Activated T-helper 1 cell treated with anti-CD3 and anti-CD28 coated beads, Interleukin-12 subunit alpha, Interleukin-12 subunit beta, Interleukin-2, Interleukin-4 antibody, amounts not matched to agents 30 ng/mL and 10 ng/mL and 1 ng/mL, durations not matched to agents 14 hours and 24 hours and 36 hours (primary cell): Measurements from ENCODE around the gene ODAD2. TPM values are rescaled to one million over a fixed set of nuclear protein-coding genes. Genes with fewer than 3 reads are reported as not detected.
"Not testable (repeated sequence)": the region's sequence is repeated elsewhere in the genome, so short reads cannot be mapped to it uniquely, and the experiment has no call there.

Source experiments
- DNase-seq: peaks from one replicate; pipeline ENCODE4 v3.0.0; 2021; ENCODE audit warnings: low spot score
- H3K27ac Mint-ChIP-seq: one replicate; pipeline ENCODE4 v1.8.0; 2021; ENCODE audit warnings: mild to moderate bottlenecking, mixed read lengths
- H3K27me3 Mint-ChIP-seq: one replicate; pipeline ENCODE4 v1.8.0; 2022; ENCODE audit warnings: mild to moderate bottlenecking, moderate library complexity, mixed read lengths; ENCODE audit not compliant: insufficient read depth
- H3K36me3 Mint-ChIP-seq: one replicate; pipeline ENCODE4 v1.8.0; 2021; ENCODE audit warnings: low read depth, mixed read lengths
- H3K4me1 Mint-ChIP-seq: one replicate; pipeline ENCODE4 v1.8.0; 2021; ENCODE audit warnings: low read depth, mixed read lengths
- H3K4me3 Mint-ChIP-seq: one replicate; pipeline ENCODE4 v1.8.0; 2021; ENCODE audit warnings: mild to moderate bottlenecking, moderate library complexity, mixed read lengths
- H3K9me3 Mint-ChIP-seq: one replicate; pipeline ENCODE4 v1.8.0; 2021; ENCODE audit warnings: mixed read lengths
- intact Hi-C: fragments of 100-400 bp; cut with micrococcal nuclease; formaldehyde crosslinking; loops from one replicate; pipeline ENCODE4 v1.15.1; 2024
- total RNA-seq: library from RNA; stranded (reverse); gene quantifications from 2 replicates; pipeline ENCODE4 v1.2.3, GENCODE V29; 2022

ODAD2 gene
- total RNA-seq, 1 donor from 2014 or later = not detected

DNA sequence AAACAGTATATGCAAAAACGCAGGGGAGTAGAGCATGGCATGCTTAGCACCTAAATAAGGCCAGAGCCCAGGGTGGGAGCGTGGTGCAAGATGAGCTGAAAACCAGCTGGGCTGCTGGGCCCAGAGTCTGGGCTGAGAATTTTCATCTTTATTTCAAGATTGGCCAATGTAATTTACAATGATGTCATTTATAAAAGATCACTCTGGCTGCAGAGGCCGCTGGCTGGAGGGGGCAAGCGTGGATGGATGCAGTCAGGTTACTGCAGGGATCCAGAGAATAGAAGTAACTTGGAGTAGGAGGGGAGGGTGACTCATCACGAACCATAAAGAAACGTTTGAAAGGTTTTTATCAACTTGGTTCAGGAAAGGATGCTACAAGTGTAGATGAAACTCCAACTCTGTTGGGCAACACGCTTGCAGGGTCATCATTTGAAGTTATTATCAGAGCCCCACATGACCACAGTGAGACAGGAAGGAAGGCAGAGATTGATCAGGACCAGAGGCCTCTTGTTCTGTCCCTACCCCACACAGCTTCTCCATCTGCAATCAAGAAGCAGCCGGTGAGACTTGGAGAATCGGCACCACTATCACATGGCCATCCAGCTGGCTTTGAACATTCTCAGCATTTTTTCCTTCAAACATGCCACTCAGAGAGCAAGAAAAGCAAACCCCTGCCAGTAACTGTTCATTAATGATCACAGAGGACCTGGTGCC is 49.2 kb downstream of the ODAD2 start:
- no peaks in the 10 kb centered on the region for H3K36me3 Mint-ChIP-seq
- intact Hi-C loops = no loop called here
- no peaks in the 10 kb centered on the region for H3K9me3 Mint-ChIP-seq
- no peak overlapping the region for H3K27ac Mint-ChIP-seq
- H3K27me3 Mint-ChIP-seq = peaks cover 4% of the 10 kb centered on the region
- no peak overlapping the region for H3K4me3 Mint-ChIP-seq
- H3K4me1 Mint-ChIP-seq = no peaks in the 10 kb centered on the region
- no peak for DNase-seq

DNA sequence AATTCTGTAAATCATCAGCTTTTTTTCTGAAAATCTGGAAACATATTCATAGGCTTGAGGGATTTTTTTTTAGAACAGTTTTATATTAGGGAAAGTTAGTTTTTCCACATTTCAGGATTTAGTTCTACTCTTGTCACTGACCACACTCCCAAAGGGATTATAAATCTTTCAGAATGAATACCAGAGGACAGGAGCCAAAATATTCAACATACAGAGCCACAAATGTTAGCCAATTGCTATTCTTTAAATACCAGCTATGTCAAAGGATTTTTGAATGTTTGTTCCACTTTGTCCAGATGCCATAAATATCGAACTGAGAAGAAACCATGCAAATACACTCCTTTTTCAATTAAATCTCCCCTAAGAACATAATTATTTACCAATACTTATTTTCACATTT is 50.7 kb downstream of the ODAD2 start:
- no peak overlapping the region for H3K27ac Mint-ChIP-seq
- DNase-seq = no peak
- no peaks in the 10 kb centered on the region for H3K4me1 Mint-ChIP-seq

DNA sequence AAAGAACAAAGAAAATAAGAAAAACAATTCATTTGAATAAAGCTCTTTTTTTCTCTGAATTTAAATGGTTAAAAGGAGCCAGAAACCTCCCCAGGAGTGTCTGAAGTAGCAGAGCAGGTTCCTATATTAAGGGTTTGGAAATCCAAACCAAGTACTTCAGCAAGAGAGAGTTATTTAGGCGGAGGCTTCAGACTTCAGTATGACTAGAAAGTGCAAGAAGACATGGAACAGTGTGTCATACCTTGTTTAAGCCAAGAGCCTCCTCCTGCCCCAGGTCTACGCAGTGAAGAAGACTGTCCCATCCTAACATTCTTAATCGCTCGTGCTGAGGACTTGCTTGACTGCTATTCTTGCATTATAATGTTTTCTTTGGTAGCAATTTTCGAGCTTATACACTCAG is 51.3 kb downstream of the ODAD2 start:
- Mint-ChIP-seq H3K9me3 (no peaks in the 10 kb centered on the region), H3K27ac (no peak overlapping the region), H3K36me3 (no peaks in the 10 kb centered on the region), H3K4me1 (no peaks in the 10 kb centered on the region), H3K4me3 (no peak overlapping the region), H3K27me3 (peaks cover 4% of the 10 kb centered on the region)
- no peak for DNase-seq
- intact Hi-C loops = no loop called here

More for the DNA sequence above, 50.7 kb downstream of the ODAD2 start:
- no peaks in the 10 kb centered on the region for H3K9me3 Mint-ChIP-seq
- H3K4me3 Mint-ChIP-seq = no peak overlapping the region
- intact Hi-C loops = no loop called here
- no peaks in the 10 kb centered on the region for H3K36me3 Mint-ChIP-seq
- peaks cover 4% of the 10 kb centered on the region for H3K27me3 Mint-ChIP-seq

DNA sequence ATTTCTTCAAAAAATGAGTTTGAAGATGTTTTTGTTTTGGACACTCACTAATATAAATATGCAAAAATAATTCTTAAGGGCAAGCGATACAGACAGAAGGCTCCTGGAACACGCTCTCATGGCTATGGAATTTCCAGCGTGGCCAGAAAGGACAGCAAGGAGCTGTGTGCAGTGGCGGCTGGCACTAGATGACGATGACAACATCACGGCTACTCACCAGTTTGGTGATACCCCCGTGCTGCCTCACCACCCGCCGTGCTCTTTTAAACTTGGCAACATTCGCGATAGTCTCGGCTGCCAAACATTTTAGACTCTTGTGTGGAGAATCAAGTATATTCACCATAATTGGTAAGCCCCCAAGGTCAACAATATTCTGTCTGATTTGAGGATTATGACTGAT is 54.9 kb downstream of the ODAD2 start:
- Mint-ChIP-seq H3K36me3 (no peaks in the 10 kb centered on the region), H3K4me1 (no peaks in the 10 kb centered on the region), H3K9me3 (no peaks in the 10 kb centered on the region), H3K4me3 (no peak overlapping the region), H3K27me3 (peaks cover 3% of the 10 kb centered on the region), H3K27ac (no peak overlapping the region)
- no peak for DNase-seq
- intact Hi-C loops = no loop called here

DNA sequence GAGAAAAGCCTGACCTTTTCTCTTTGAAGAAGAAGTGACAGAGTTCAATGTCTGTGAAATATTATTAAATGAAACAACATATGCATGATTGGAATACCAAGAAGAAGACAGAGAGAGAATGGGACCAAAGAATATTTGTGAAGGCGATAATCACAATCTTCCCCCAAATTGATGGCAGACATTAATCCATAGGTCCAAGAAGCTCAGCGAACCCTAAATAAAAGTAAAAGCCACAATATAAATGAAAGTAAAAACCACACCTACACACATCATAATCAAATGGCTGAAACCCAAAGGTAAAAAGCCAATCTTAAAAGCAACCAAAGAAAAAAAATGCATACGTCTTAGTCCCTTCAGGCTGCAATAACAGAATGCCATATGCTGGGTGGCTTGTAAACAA is 84.0 kb downstream of the ODAD2 start:
- Mint-ChIP-seq H3K27me3 (no peaks in the 10 kb centered on the region), H3K4me1 (no peaks in the 10 kb centered on the region), H3K9me3 (no peaks in the 10 kb centered on the region), H3K4me3 (no peak overlapping the region), H3K27ac (no peak overlapping the region), H3K36me3 (no peaks in the 10 kb centered on the region)
- DNase-seq = no peak
- intact Hi-C loops = no loop called here

DNA sequence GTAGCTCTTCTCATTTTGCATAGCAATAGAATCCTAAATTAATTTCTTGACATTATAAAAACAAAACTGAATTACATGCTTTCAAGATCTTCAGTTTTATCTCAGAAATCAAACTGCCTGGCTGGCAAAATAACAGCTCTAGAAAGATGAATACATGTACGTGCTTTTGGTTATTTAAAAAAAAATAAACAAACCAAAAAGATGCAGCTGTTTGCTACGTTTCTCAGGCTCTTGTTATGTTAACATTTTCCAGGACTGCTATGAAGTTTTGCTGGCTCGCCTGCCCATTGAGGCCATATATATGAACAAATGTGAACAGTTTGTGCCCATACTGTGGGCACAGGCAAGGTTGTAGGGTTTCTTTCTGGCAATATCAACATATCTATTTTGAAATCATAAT is 86.6 kb downstream of the ODAD2 start:
- H3K4me3 Mint-ChIP-seq = no peak overlapping the region
- H3K4me1 Mint-ChIP-seq = no peaks in the 10 kb centered on the region
- no peak overlapping the region for H3K27ac Mint-ChIP-seq
- intact Hi-C loops = no loop called here
- no peaks in the 10 kb centered on the region for H3K9me3 Mint-ChIP-seq
- no peaks in the 10 kb centered on the region for H3K36me3 Mint-ChIP-seq
- H3K27me3 Mint-ChIP-seq = no peaks in the 10 kb centered on the region
- DNase-seq = no peak

DNA sequence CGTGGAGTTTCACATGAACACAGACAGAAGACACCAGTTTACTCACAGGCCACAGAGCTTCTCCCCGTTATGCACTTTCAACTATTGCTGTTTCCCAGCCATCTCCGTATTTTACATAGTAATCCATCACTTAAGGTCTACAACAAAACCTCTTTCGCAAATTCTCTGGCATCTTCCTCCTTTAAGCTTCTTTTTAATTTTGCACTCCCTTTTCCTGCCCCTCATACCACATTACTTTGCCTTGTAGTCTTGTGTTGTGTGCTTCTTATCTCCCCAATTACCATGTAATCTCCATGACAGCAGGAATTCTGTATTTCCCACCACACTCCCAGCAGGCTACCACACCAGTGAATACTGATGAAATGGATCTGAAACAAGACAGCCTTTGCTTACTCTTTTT is 87.3 kb downstream of the ODAD2 start:
- no peaks in the 10 kb centered on the region for H3K27me3 Mint-ChIP-seq
- H3K36me3 Mint-ChIP-seq = no peaks in the 10 kb centered on the region
- no peak overlapping the region for H3K27ac Mint-ChIP-seq
- H3K4me3 Mint-ChIP-seq = no peak overlapping the region
- DNase-seq = no peak
- intact Hi-C loops = no loop called here
- no peaks in the 10 kb centered on the region for H3K9me3 Mint-ChIP-seq
- no peaks in the 10 kb centered on the region for H3K4me1 Mint-ChIP-seq

DNA sequence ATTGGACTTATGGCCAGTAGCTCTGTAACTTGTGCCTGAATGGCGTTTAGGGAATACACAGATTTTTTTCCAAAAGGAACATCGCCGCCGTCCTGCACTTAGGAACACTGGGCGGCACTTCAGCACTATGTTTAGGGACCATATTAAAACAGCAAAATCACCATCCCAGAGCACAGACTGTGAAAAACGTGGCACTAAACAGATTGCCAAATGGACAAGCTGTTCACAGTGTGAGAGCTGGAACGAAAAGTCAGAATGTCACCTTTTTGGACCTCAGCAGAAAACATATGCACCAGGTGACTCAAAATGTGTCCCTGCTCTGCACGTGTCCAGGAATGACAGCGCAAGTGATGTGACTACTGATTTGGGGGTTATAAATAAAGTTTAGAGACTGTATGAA is 87.9 kb downstream of the ODAD2 start:
- Mint-ChIP-seq H3K9me3 (no peaks in the 10 kb centered on the region), H3K27me3 (no peaks in the 10 kb centered on the region), H3K4me1 (no peaks in the 10 kb centered on the region), H3K4me3 (no peak overlapping the region), H3K36me3 (no peaks in the 10 kb centered on the region), H3K27ac (no peak overlapping the region)
- no peak for DNase-seq
- intact Hi-C loops = no loop called here

DNA sequence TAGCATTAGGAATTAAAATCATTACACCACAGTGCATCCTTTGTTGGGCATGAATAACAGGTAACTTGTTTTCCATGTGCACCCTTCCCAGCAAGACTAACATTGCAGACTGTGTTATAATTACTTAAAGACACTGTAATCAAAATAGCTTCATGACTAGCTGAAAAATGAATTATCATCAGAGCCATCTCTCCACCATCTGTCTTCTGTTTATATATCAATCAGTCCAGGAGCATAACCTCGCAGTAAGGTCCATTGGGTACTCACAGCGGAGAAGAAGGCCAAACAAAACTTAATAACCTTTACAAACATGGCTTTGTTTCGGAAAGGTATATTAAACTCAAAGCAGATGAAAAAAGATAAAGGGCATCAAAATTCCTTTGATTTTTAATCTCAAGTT is 90.6 kb downstream of the ODAD2 start:
- DNase-seq = no peak
- Mint-ChIP-seq H3K4me3 (no peak overlapping the region), H3K4me1 (no peaks in the 10 kb centered on the region), H3K36me3 (no peaks in the 10 kb centered on the region), H3K9me3 (peaks cover 3% of the 10 kb centered on the region), H3K27me3 (no peaks in the 10 kb centered on the region), H3K27ac (no peak overlapping the region)
- intact Hi-C loops = no loop called here

DNA sequence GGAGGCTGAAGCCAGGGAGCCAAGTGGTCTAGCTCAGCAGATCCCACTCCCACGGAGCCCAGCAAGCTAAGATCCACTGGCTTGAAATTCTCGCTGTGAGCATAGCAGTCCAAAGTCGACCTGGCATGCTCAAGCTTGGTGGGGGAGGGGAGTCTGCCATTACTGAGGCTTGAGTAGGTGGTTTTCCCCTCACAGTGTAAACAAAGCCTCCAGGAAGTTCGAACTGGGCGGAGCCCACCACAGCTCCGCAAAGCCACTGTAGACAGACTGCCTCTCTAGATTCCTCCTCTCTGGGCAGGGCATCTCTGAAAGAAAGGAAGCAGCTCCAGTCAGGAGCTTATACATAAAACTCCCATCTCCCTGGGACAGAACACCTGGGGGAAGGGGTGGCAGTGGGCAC is 99.4 kb downstream of the ODAD2 start:
- DNase-seq, H3K27me3 Mint-ChIP-seq, H3K9me3 Mint-ChIP-seq, H3K4me1 Mint-ChIP-seq, H3K27ac Mint-ChIP-seq, H3K4me3 Mint-ChIP-seq, intact Hi-C loops, H3K36me3 Mint-ChIP-seq: not testable (repeated sequence)

DNA sequence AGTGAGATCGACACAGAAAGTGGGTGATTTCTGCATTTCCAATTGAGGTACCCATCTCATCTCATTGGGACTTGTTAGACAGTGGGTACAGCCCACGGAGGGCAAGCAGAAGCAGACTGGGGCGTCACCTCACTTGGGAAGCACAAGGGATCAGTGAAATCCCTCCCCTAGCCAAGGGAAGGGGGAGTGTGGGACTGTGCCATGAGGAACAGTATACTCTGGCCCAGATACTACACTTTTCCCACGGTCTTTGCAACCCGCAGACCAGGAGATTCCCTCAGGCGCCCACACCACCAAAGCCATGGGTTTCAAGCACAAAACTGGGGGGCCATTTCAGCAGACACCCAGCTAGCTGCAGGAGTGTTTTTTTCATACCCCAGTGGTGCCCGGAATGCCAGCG is 99.8 kb downstream of the ODAD2 start:
- H3K9me3 Mint-ChIP-seq = peaks cover 9% of the 10 kb centered on the region
- no peak for DNase-seq

DNA sequence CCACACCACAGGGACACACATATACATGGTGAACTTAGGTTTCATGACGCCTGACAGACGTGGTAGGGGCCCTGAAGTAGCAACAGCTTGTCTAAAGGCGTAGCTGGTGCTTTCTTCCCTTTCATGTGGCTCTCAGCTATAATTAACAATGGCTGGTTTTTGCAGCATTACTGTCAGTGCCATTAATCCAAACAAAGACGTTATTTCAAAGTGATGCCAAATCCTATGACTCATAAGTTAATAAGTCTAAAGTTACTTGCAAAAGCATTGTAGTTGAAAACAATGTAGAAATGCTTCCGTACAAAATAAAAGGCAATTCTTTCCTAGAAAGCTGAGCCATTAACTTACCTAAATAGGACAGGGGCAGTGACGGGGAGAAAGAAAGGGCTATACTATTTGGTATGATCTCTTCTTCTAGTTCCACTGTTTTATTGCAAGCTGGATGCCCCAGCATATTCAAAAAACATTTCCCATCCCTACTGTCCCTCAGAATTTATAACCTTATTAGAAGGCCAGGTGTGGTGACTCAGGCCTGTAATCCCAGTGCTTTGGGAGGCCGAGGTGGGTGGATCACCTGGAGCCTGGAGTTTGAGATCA is 105.4 kb downstream of the ODAD2 start:
- Mint-ChIP-seq H3K27me3 (peaks cover 5% of the 10 kb centered on the region), H3K4me3 (no peak overlapping the region), H3K9me3 (no peaks in the 10 kb centered on the region), H3K36me3 (no peaks in the 10 kb centered on the region), H3K27ac (no peak overlapping the region), H3K4me1 (no peaks in the 10 kb centered on the region)
- intact Hi-C loops = no loop called here
- no peak for DNase-seq

More for the DNA sequence above, 99.8 kb downstream of the ODAD2 start:
- no peak overlapping the region for H3K27ac Mint-ChIP-seq
- no peak overlapping the region for H3K4me3 Mint-ChIP-seq
- H3K27me3 Mint-ChIP-seq = peaks cover 9% of the 10 kb centered on the region
- no peaks in the 10 kb centered on the region for H3K4me1 Mint-ChIP-seq
- intact Hi-C loops = no loop called here
- H3K36me3 Mint-ChIP-seq = no peaks in the 10 kb centered on the region

DNA sequence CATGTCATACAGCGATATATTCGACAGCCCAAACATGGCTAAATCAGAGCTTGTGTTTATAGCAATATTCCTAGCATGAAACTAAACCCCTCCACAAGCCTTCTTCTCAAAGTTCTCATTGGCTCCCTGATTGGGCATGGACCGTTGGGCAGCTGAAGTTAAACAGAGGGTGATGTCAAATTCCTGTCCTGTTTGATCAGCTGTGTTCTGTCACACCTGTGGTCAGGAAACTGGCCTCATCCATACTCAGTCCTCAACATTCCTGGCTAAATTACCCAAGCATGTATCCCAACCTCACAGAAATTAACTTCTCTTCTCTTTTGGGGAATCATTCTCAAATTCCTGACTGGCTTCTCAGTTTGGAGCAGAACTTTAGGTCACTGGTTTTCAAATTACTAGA is 107.9 kb downstream of the ODAD2 start:
- no peaks in the 10 kb centered on the region for H3K4me1 Mint-ChIP-seq

DNA sequence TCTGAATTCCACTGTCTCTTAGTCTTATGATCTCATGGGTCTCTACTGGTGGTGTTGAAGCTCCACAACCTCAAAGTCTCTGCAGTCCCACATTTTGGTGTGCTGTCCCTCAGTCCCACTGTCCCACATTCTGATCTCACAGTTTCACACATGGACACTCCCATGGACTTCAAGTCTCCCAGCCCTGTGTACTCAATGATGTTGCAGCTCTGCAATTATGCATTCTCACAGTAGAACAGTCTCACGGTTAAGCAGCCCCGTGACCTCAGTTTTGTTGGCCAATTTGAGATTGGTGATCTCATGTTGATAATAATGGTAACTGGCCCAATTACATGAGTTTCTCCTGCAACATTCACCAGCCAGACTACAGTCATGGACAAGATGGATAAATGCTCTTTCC is 109.4 kb downstream of the ODAD2 start:
- Mint-ChIP-seq H3K27me3 (peaks cover 3% of the 10 kb centered on the region), H3K9me3 (no peaks in the 10 kb centered on the region), H3K36me3 (no peaks in the 10 kb centered on the region), H3K27ac (no peak overlapping the region), H3K4me1 (no peaks in the 10 kb centered on the region), H3K4me3 (no peak overlapping the region)
- DNase-seq = no peak
- intact Hi-C loops = no loop called here

More for the DNA sequence above, 107.9 kb downstream of the ODAD2 start:
- Mint-ChIP-seq H3K9me3 (no peaks in the 10 kb centered on the region), H3K27me3 (peaks cover 3% of the 10 kb centered on the region), H3K27ac (no peak overlapping the region), H3K4me3 (no peak overlapping the region), H3K36me3 (no peaks in the 10 kb centered on the region)
- intact Hi-C loops = no loop called here
- no peak for DNase-seq
